SK-N-MC (cell line): ENCODE results near the gene FAM131C.

ENCODE experiments used
- EZH2 ChIP-seq: fragments of 200-600 bp; sonication (generic); IDR thresholded peaks from one replicate; pipeline ENCODE4 v1.6.1; 2017; ENCODE audit warnings: antibody characterized with exemption
- POLR2AphosphoS5 ChIP-seq: IDR thresholded peaks from 2 replicates; pipeline ENCODE4 v1.6.1; 2012; ENCODE audit warnings: mild to moderate bottlenecking, low read depth, low read length, borderline replicate concordance

GRCh38 chr1:16066245-16066644 lies 7.2 kb downstream of the FAM131C start:
- TF ChIP-seq EZH2 (no peak), POLR2AphosphoS5 (no peak)
